OCI-LY1 (cell line): ENCODE results near the gene SERPINA4.

Experiments
- H2AFZ ChIP-seq: fragments of 200-600 bp; sonication (generic), shearing (Covaris generic); 2 replicates; pipeline ENCODE4 v1.6.0; 2014; ENCODE audit warnings: antibody characterized with exemption, mild to moderate bottlenecking, low read length
- H3F3A ChIP-seq: fragments of 200-600 bp; sonication (generic), shearing (Covaris generic); 2 replicates; pipeline ENCODE4 v1.6.0; 2014; ENCODE audit warnings: mild to moderate bottlenecking, antibody characterized with exemption, low read length, moderate library complexity; ENCODE audit not compliant: insufficient read depth
- H3K27ac ChIP-seq: fragments of 200-600 bp; sonication (generic); 2 replicates; pipeline ENCODE4 v1.5.1; 2014; ENCODE audit warnings: low read length, mixed run types, mild to moderate bottlenecking, low read depth; ENCODE audit not compliant: poor library complexity, severe bottlenecking
- H3K27me3 ChIP-seq: fragments of 200-600 bp; sonication (generic); 2 replicates; pipeline ENCODE4 v1.6.0; 2014; ENCODE audit warnings: antibody characterized with exemption, mild to moderate bottlenecking, low read length, moderate library complexity; ENCODE audit not compliant: insufficient read depth
- H3K36me3 ChIP-seq: fragments of 200-600 bp; sonication (generic); 2 replicates; pipeline ENCODE4 v1.6.1; 2014; ENCODE audit warnings: mild to moderate bottlenecking, antibody characterized with exemption, low read length, moderate library complexity, mixed read lengths; ENCODE audit not compliant: insufficient read depth
- H3K4me1 ChIP-seq: fragments of 200-600 bp; sonication (generic); 2 replicates; pipeline ENCODE4 v1.5.1; 2014; ENCODE audit warnings: mild to moderate bottlenecking, low read length, moderate library complexity; ENCODE audit not compliant: insufficient read depth, severe bottlenecking
- H3K4me2 ChIP-seq: fragments of 200-600 bp; sonication (generic), shearing (Covaris generic); 2 replicates; pipeline ENCODE4 v1.6.1; 2014; ENCODE audit warnings: low read length
- H3K4me3 ChIP-seq: fragments of 200-600 bp; sonication (generic); 2 replicates; pipeline ENCODE4 v1.5.1; 2014; ENCODE audit warnings: low read length, low read depth, mild to moderate bottlenecking, mixed read lengths; ENCODE audit not compliant: poor library complexity, severe bottlenecking
- H3K79me2 ChIP-seq: fragments of 200-600 bp; shearing (Covaris generic); 2 replicates; pipeline ENCODE4 v1.6.1; 2016; ENCODE audit warnings: mixed run types, low read length, mixed read lengths; ENCODE audit not compliant: insufficient read depth
- H3K9ac ChIP-seq: fragments of 200-600 bp; sonication (generic), shearing (Covaris generic); 2 replicates; pipeline ENCODE4 v1.6.1; 2014; ENCODE audit warnings: mild to moderate bottlenecking, low read length, mixed read lengths
- H3K9me2 ChIP-seq: fragments of 200-600 bp; sonication (generic), shearing (Covaris generic); 2 replicates; pipeline ENCODE4 v1.6.1; 2014; ENCODE audit warnings: low read depth, mild to moderate bottlenecking, low read length, mixed read lengths
- H3K9me3 ChIP-seq: fragments of 200-600 bp; shearing (Covaris generic); 2 replicates; pipeline ENCODE4 v1.6.1; 2014; ENCODE audit warnings: low read length, mixed read lengths
- H4K20me1 ChIP-seq: fragments of 200-600 bp; sonication (generic), shearing (Covaris generic); 2 replicates; pipeline ENCODE4 v1.6.0; 2016; ENCODE audit warnings: mild to moderate bottlenecking, low read length; ENCODE audit not compliant: insufficient read depth
- EZH2 ChIP-seq: fragments of 200-600 bp; sonication (generic), shearing (Covaris generic); IDR thresholded peaks from 2 replicates; pipeline ENCODE4 v1.8.0; 2017; ENCODE audit warnings: borderline replicate concordance, mixed run types, mild to moderate bottlenecking, antibody characterized with exemption, low read length, moderate library complexity, mixed read lengths
- TF ChIP-seq, protein P1 (sequence below): fragments of 200-600 bp; sonication (generic), shearing (Covaris generic); IDR thresholded peaks from 2 replicates; pipeline ENCODE4 v1.5.1; 2017; ENCODE audit warnings: mild to moderate bottlenecking, antibody characterized with exemption, low read length, moderate library complexity, mixed read lengths

Gene SERPINA4

DNA sequence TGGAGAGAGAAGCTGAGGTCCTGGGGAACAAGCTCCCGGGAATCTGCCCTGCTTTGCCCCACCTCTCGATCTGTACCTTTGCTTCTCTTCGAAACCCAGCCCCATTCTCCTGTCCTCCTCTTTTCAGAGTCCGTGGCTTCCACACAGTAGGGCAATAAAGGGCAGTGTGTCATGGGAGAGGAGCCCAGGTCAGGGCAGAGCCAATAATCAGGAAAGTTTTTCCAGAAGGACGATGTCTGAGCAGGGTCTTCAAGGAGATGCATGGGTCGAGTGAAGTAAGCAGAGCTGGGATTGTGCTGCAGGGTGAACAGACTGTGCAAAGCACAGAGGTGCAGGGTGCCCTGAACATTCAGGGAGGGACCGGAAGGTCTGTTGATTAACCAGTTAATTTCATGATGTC is 22.1 kb upstream of the SERPINA4 start:
- H3K27me3 ChIP-seq, result no peaks in the 10 kb centered on the region
- H3K79me2 ChIP-seq, result no peaks in the 10 kb centered on the region
- H3F3A ChIP-seq, result no peaks in the 10 kb centered on the region
- H3K27ac ChIP-seq, result no peak overlapping the region
- no peaks in the 10 kb centered on the region for H3K9me3 ChIP-seq
- no peaks in the 10 kb centered on the region for H3K36me3 ChIP-seq
- no peak overlapping the region for H3K4me3 ChIP-seq
- no peak overlapping the region for H3K4me2 ChIP-seq
- TF ChIP-seq, protein P1, sequence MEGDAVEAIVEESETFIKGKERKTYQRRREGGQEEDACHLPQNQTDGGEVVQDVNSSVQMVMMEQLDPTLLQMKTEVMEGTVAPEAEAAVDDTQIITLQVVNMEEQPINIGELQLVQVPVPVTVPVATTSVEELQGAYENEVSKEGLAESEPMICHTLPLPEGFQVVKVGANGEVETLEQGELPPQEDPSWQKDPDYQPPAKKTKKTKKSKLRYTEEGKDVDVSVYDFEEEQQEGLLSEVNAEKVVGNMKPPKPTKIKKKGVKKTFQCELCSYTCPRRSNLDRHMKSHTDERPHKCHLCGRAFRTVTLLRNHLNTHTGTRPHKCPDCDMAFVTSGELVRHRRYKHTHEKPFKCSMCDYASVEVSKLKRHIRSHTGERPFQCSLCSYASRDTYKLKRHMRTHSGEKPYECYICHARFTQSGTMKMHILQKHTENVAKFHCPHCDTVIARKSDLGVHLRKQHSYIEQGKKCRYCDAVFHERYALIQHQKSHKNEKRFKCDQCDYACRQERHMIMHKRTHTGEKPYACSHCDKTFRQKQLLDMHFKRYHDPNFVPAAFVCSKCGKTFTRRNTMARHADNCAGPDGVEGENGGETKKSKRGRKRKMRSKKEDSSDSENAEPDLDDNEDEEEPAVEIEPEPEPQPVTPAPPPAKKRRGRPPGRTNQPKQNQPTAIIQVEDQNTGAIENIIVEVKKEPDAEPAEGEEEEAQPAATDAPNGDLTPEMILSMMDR, result no peak
- no peak for TF ChIP-seq EZH2
- H3K4me1 ChIP-seq, result no peaks in the 10 kb centered on the region
- no peaks in the 10 kb centered on the region for H4K20me1 ChIP-seq
- H3K9me2 ChIP-seq, result no peaks in the 10 kb centered on the region
- no peak overlapping the region for H3K9ac ChIP-seq
- no peak overlapping the region for H2AFZ ChIP-seq

- no peaks in the 10 kb centered on the region for H3K36me3 ChIP-seq
- no peak overlapping the region for H3K27ac ChIP-seq
- no peak overlapping the region for H3K4me2 ChIP-seq
- TF ChIP-seq EZH2, result no peak
- TF ChIP-seq, protein P1, result no peak
- H3K27me3 ChIP-seq, result no peaks in the 10 kb centered on the region
- H3K9me2 ChIP-seq, result no peaks in the 10 kb centered on the region
- H3K4me3 ChIP-seq, result no peak overlapping the region
- H3F3A ChIP-seq, result no peaks in the 10 kb centered on the region
- no peaks in the 10 kb centered on the region for H3K9me3 ChIP-seq
- no peak overlapping the region for H2AFZ ChIP-seq
- no peaks in the 10 kb centered on the region for H3K4me1 ChIP-seq
- no peaks in the 10 kb centered on the region for H3K79me2 ChIP-seq
- H3K9ac ChIP-seq, result no peak overlapping the region
- no peaks in the 10 kb centered on the region for H4K20me1 ChIP-seq
These were observed 21.0 kb upstream of the SERPINA4 start for GRCh38 chr14:94540031-94540794.

DNA sequence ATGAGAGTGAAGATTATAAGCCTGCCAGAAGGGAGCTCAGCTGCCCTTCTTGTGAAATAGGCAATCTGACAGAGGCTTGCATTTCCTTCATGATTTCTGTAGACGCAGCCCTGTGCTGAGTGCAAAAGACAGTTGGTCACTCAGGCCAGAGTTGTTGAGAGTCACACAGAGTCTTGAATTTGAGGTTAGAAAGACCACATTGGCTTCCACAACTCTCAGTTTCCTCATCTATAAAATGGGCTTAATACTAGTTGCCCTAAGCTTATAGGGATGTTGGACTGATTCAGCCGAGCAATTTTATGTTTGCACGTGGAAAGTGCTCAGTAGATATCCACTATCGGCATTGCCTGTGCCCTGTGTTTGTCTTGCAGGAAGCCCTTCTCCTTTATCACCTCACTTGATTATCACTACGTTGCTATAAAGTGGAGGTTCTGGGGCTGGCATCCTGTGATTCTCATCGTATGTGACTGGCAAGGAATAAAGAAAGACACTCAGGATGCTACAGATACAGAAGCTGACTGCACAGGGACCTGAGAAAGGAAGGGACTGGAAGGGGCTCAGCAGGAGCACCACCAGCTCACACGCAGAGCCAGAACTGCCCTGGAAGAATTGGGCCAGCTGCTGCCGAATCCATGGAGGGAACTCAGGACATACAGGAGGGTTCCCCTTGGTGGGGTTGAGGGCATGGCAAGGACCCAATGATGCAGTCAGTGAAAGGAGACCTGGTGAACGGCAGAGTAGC is 19.8 kb upstream of the SERPINA4 start:
- Histone ChIP-seq H3K9me3 (no peaks in the 10 kb centered on the region), H3K9me2 (no peaks in the 10 kb centered on the region), H3K4me2 (no peak overlapping the region), H3K79me2 (no peaks in the 10 kb centered on the region), H3F3A (no peaks in the 10 kb centered on the region), H3K4me1 (no peaks in the 10 kb centered on the region), H3K36me3 (no peaks in the 10 kb centered on the region), H3K27me3 (no peaks in the 10 kb centered on the region), H3K4me3 (no peak overlapping the region), H3K27ac (no peak overlapping the region), H4K20me1 (no peaks in the 10 kb centered on the region), H2AFZ (no peak overlapping the region), H3K9ac (no peak overlapping the region)
- TF ChIP-seq EZH2, result no peak
- TF ChIP-seq, protein P1, result no peak
